K562 (cell line): Measurements from ENCODE around the gene POLR2L. TPM values are rescaled to one million over a fixed set of nuclear protein-coding genes. Genes with fewer than 3 reads are reported as not detected.

Experiments used
- ATAC-seq: fragments of 200-7000 bp; cut with Tn5 transposase; 3 replicates; pipeline ENCODE4 v1.9.1; 2020; ENCODE audit warnings: moderate library complexity
- BruUV-seq: library from RNA; stranded (reverse); fragments of 400-500 nt; replicated peaks from 2 replicates; lab custom pipeline; 2021; lab: Mats Ljungman, UMichigan
- CTCF ChIA-PET: fragments of 300-600 bp; formaldehyde crosslinking; extraction: SDS; loops from one replicate; lab custom pipeline; 2021; ENCODE audit warnings: low intra/inter-chr PET ratio; lab: Yijun Ruan, JAX
- POLR2A ChIA-PET: fragments of 300-600, 350-650 bp; sonication (Branson Sonifier 250); formaldehyde crosslinking; extraction: SDS; loops from one replicate; lab custom pipeline; 2021; ENCODE audit warnings: antibody characterized with exemption, inconsistent platforms; lab: Yijun Ruan, JAX
- DNase-seq, 4 experiments: peaks; one replicate each; pipeline versions ENCODE4 v3.0.0 to v3.0.0-alpha.2; 2011 to 2018; ENCODE audit warnings: low spot score in 3 of 4, mixed read lengths in 3 of 4; ENCODE audit errors: extremely low read depth in 1 of 4
- FAIRE-seq: peaks from 2 replicates; lab custom pipeline; 2011; peaks lifted over from hg19 to GRCh38; lab: Jason Lieb, UNC
- H2AFZ ChIP-seq: 2 replicates; pipeline ENCODE4 v1.6.0; 2011; ENCODE audit warnings: low read depth, low read length, control low read depth, inconsistent platforms
- H3K27ac ChIP-seq: fragments of 200-600 bp; 3 replicates; pipeline ENCODE4 v1.8.0; 2011; ENCODE audit warnings: low read depth, mild to moderate bottlenecking, control low read depth, inconsistent platforms, low read length, moderate library complexity, mixed read lengths; ENCODE audit errors: extremely low read depth
- H3K27me3 ChIP-seq, 2 experiments: fragments of 300-600 bp in 1 of 2; 2 replicates in 1 of 2; 3 replicates in 1 of 2; pipeline versions ENCODE4 v1.6.0 to v1.8.0; 2011; ENCODE audit warnings: inconsistent platforms in 2 of 2, low read length in 2 of 2, mild to moderate bottlenecking in 1 of 2, mixed read lengths in 1 of 2, moderate library complexity in 1 of 2; ENCODE audit not compliant: control insufficient read depth in 2 of 2, insufficient read depth in 2 of 2
- H3K36me3 ChIP-seq: fragments of 300-600 bp; 3 replicates; pipeline ENCODE4 v1.8.0; 2011; ENCODE audit warnings: mild to moderate bottlenecking, low read length, inconsistent platforms; ENCODE audit not compliant: control insufficient read depth, insufficient read depth
- H3K4me1 ChIP-seq, 2 experiments: fragments of 200-600 bp in 1 of 2; replicated peaks in 1 of 2; 2 replicates in 1 of 2; 3 replicates in 1 of 2; pipeline versions ENCODE4 v1.5.1 to v1.8.0; 2011; ENCODE audit warnings: inconsistent platforms in 2 of 2, low read length in 2 of 2, mild to moderate bottlenecking in 1 of 2, mixed read lengths in 1 of 2, moderate library complexity in 1 of 2; ENCODE audit not compliant: control insufficient read depth in 2 of 2, insufficient read depth in 2 of 2
- H3K4me2 ChIP-seq: 2 replicates; pipeline ENCODE4 v1.6.1; 2011; ENCODE audit warnings: low read length, control low read depth, inconsistent platforms, mixed read lengths; ENCODE audit not compliant: insufficient read depth
- H3K4me3 ChIP-seq: fragments of 200-600 bp; sonication (generic), shearing (Covaris generic); 2 replicates; pipeline ENCODE4 v1.5.1; 2016; ENCODE audit warnings: control low read depth, inconsistent platforms
- H3K79me2 ChIP-seq: fragments of 200-600 bp; 3 replicates; pipeline ENCODE4 v1.8.0; 2011; ENCODE audit warnings: low read length, inconsistent platforms; ENCODE audit not compliant: control insufficient read depth, insufficient read depth
- H3K9ac ChIP-seq, 2 experiments: 2 replicates each; pipeline versions ENCODE4 v1.6.0 to v1.6.1; 2011; ENCODE audit warnings: low read depth in 2 of 2, low read length in 2 of 2, control low read depth in 1 of 2, inconsistent platforms in 1 of 2, mild to moderate bottlenecking in 1 of 2, mixed read lengths in 1 of 2; ENCODE audit not compliant: insufficient read depth in 1 of 2
- H3K9me1 ChIP-seq: one replicate; pipeline ENCODE4 v1.6.0; 2011; ENCODE audit warnings: inconsistent platforms, mild to moderate bottlenecking, low read length, moderate library complexity; ENCODE audit not compliant: control insufficient read depth, insufficient read depth
- H3K9me3 ChIP-seq: replicated peaks from 2 replicates; pipeline ENCODE4 v1.5.1; 2011; ENCODE audit warnings: low read depth, low read length, inconsistent platforms; ENCODE audit not compliant: control insufficient read depth, insufficient read depth
- H4K20me1 ChIP-seq: replicated peaks from 2 replicates; pipeline ENCODE4 v1.6.1; 2011; ENCODE audit warnings: low read length, inconsistent platforms, mixed read lengths; ENCODE audit not compliant: control insufficient read depth, insufficient read depth
- POLR2A ChIP-seq: fragments of 450-650 bp; conservative IDR thresholded peaks from 2 replicates; pipeline ENCODE4 v1.6.1; 2016
- POLR2AphosphoS2 ChIP-seq: IDR thresholded peaks from 2 replicates; pipeline ENCODE4 v1.6.1; 2012; ENCODE audit warnings: low read length, improper control_type of control experiment
- POLR2G ChIP-seq: fragments of 200-400 bp; formaldehyde crosslinking; IDR thresholded peaks from 2 replicates; pipeline ENCODE4 v1.6.1; 2017; ENCODE audit warnings: low read depth, mild to moderate bottlenecking, antibody characterized with exemption, low read length, moderate library complexity
- PTBP1 ChIP-seq: fragments of 200-400 bp; formaldehyde crosslinking; IDR thresholded peaks from 2 replicates; pipeline ENCODE4 v1.6.1; 2017; ENCODE audit warnings: low read depth, low read length
- RAD51 ChIP-seq: fragments of 450-650 bp; IDR thresholded peaks from 2 replicates; pipeline ENCODE4 v1.7.1; 2016; ENCODE audit warnings: low read depth, mild to moderate bottlenecking, borderline replicate concordance
- RBM14 ChIP-seq: fragments of 200-400 bp; formaldehyde crosslinking; IDR thresholded peaks from 2 replicates; pipeline ENCODE4 v1.6.1; 2018; ENCODE audit warnings: low read depth, mild to moderate bottlenecking, low read length, moderate library complexity, borderline replicate concordance; ENCODE audit not compliant: insufficient read depth
- RBM22 ChIP-seq: fragments of 200-400 bp; formaldehyde crosslinking; IDR thresholded peaks from 2 replicates; pipeline ENCODE4 v1.6.1; 2018; ENCODE audit warnings: low read length, low read depth; ENCODE audit not compliant: poor library complexity, severe bottlenecking
- WGBS: fragments of 100-300 bp; shearing (Covaris generic); methylation state at CpG from one replicate; pipeline ENCODE4 v1.1.6; 2016; ENCODE audit warnings: low coverage, mixed read lengths; ENCODE audit not compliant: insufficient coverage; ENCODE audit errors: missing lambda C conversion rate; 5-methylcytosine and 5-hydroxymethylcytosine counted together
- in situ Hi-C: fragments of 300-500 bp; cut with MboI; formaldehyde crosslinking; loops from 4 replicates; pipeline ENCODE4 v1.15.0; 2018; ENCODE audit warnings: inconsistent platforms, mixed read lengths
- intact Hi-C: fragments of 100-400 bp; cut with micrococcal nuclease; formaldehyde crosslinking; loops from 2 replicates; pipeline ENCODE4 v1.14.2; 2022
- polyA plus RNA-seq, 8 experiments: library from polyadenylated mRNA; depleted of rRNA in 4 of 8; stranded (reverse) in 5 of 8; unstranded in 3 of 8; fragments of >200 nt; fragmentation: Nextera tagmentation in 2 of 8; fragmentation: Illumina TruSeq in 1 of 8; extraction: Ambion mirVana in 2 of 8; extraction: Trizol in 1 of 8; gene quantifications; 2 replicates each; pipeline versions ENCODE4 v1.2.1 to v1.2.3, GENCODE V29; 2011 to 2014; ENCODE audit warnings: inconsistent platforms in 1 of 8, missing spikeins in 1 of 8
- total RNA-seq, 7 experiments: library from RNA; depleted of rRNA in 6 of 7; stranded (reverse); fragments of >200 nt in 6 of 7; fragmentation: Illumina TruSeq in 2 of 7; extraction: Trizol in 2 of 7; gene quantifications; 2 replicates each; pipeline versions ENCODE4 v1.2.1 to v1.2.3, GENCODE V29; 2011 to 2021; ENCODE audit warnings: low replicate concordance in 1 of 7

The POLR2L gene
- total and polyA plus RNA-seq, 9 of the 15 experiments (the other 6 are each of a cell fraction or from before 2014, with no cell fraction given), result 38.3 to 688 (median 108) TPM

DNA sequence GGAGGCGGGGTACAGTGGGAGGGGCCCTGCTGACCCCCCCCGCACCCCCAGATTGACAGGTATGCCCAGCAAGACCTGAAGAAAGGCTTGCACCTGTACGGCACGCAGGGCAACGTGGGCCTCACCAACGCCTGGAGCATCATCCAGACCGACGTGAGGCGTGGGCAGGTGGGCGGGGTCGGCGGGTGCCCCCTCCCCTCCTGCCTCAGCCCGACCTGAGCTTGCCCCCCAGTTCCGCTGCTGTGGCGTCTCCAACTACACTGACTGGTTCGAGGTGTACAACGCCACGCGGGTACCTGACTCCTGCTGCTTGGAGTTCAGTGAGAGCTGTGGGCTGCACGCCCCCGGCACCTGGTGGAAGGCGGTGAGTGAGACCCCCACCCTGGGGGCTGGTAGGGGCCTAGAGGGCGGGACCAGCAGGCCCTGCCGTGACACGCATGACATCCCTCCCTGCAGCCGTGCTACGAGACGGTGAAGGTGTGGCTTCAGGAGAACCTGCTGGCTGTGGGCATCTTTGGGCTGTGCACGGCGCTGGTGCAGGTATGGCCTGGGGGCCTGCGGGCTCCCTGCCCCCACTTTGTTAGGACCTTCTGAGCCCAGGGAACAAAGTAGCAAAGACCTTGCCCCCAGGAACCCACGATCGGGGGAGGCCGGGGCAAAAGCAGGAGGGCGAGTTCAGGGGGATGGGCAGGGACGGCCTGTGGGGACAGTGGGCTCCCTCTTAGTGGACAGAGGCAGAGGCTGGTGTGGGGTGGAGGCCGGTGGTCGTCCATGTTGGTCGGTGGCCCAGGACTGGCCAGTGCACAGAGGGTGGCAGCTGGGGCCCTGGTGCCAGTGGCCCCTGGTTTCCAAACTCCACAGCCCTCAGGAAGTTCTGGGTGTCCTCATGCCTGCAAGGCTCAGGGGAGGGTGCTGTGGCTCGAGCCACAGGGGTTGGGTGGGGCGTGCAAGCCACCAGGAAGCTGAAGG is 23.4 kb upstream of the POLR2L start:
- FAIRE-seq, result no peak
- POLR2A ChIA-PET, result no interaction called here
- Histone ChIP-seq H3K79me2 (no peaks in the 10 kb centered on the region), H3K36me3 (peaks cover 23% of the 10 kb centered on the region; the same call in 1 of the 3 replicates), H3K27me3 (no peaks in the 10 kb centered on the region), H3K9me1 (peaks cover 5% of the 10 kb centered on the region), H4K20me1 (peaks cover 21% of the 10 kb centered on the region), H2AFZ (no peak overlapping the region), H3K27ac (no peak overlapping the region), H3K9me3 (no peaks in the 10 kb centered on the region), H3K9ac (peak overlapping the region in 1 of 2 experiments; percentile 45; a peak in 1 of 4 replicates), H3K4me1 (peaks cover 8 to 96% of the 10 kb centered on the region in 2 experiments), H3K4me2 (no peak overlapping the region), H3K4me3 (no peak overlapping the region)
- intact Hi-C loops (no loop called here), in situ Hi-C loops (no loop called here)
- no peak for ATAC-seq
- CTCF ChIA-PET, result no interaction called here
- DNase-seq, result no peak
- no TSS peak for BruUV-seq
- 79% methylated on average over 28 of the region's 41 CpGs for WGBS
- 0 out of 2 replicates have a peak, but pooled peaks have one; percentile 5 for TF ChIP-seq RBM14
- TF ChIP-seq POLR2A, result peak; percentile 58
- TF ChIP-seq PTBP1, result no peak
- TF ChIP-seq RBM22, result peak; percentile 69
- TF ChIP-seq RAD51, result no peak
- TF ChIP-seq POLR2G, result peak; percentile 71
- TF ChIP-seq POLR2AphosphoS2, result peak; percentile 34; the same call in 1 of the 2 replicates
